ENCODE data around the gene HIVEP2.

- TF ChIP-seq CTCF (conservative IDR thresholded peaks at IDR 0.05; ENCODE audit: low read depth, low read length) (no peak), EZH2 (IDR thresholded peaks at IDR 0.05; ENCODE audit: borderline replicate concordance, low read depth, low read length, poor library complexity, severe bottlenecking) (no peak)
These were observed 195.4 kb downstream of the HIVEP2 start for GRCh38 chr6:142749556-142749955.

Measured in A673 (cell line).